PC-3 (cell line): Measurements from ENCODE around the gene PCNA. TPM values are rescaled to one million over a fixed set of nuclear protein-coding genes. Genes with fewer than 3 reads are reported as not detected.

Experiments
- ATAC-seq: fragments of 200-7000 bp; cut with Tn5 transposase; 2 replicates; pipeline ENCODE4 v1.9.1; 2020; ENCODE audit warnings: mild to moderate bottlenecking, moderate library complexity
- BruUV-seq: library from RNA; stranded (reverse); fragments of 400-500 nt; replicated peaks from 2 replicates; lab custom pipeline; 2021; lab: Mats Ljungman, UMichigan
- CTCF ChIA-PET: fragments of 300-600 bp; sonication (Branson Sonifier 250); formaldehyde crosslinking; loops from one replicate; lab custom pipeline; 2022; ENCODE audit warnings: antibody characterized with exemption; lab: Charles Lee
- POLR2A ChIA-PET: fragments of 300-600 bp; sonication (Branson Sonifier 250); formaldehyde crosslinking; loops from one replicate; lab custom pipeline; 2022; ENCODE audit warnings: antibody characterized with exemption; ENCODE audit not compliant: unreplicated experiment; lab: Charles Lee
- DNase-seq: peaks from one replicate; pipeline ENCODE4 v3.0.0-alpha.2; 2015
- H2AFZ ChIP-seq: fragments of 300-600 bp; sonication (generic); 2 replicates; pipeline ENCODE4 v1.6.0; 2016; ENCODE audit warnings: antibody characterized with exemption, low read length
- H3F3A ChIP-seq: fragments of 300-600 bp; sonication (generic); one replicate; pipeline ENCODE4 v1.6.0; 2017; ENCODE audit warnings: antibody characterized with exemption, low read length, control low read depth, mild to moderate bottlenecking; ENCODE audit not compliant: unreplicated experiment
- H3K27ac ChIP-seq: fragments of 300-600 bp; sonication (generic); 2 replicates; pipeline ENCODE4 v1.5.1; 2016; ENCODE audit warnings: mild to moderate bottlenecking, low read length
- H3K27me3 ChIP-seq: fragments of 300-600 bp; sonication (generic); 2 replicates; pipeline ENCODE4 v1.6.1; 2016; ENCODE audit warnings: low read length, mixed read lengths
- H3K36me3 ChIP-seq: fragments of 300-600 bp; sonication (generic); 2 replicates; pipeline ENCODE4 v1.6.1; 2016; ENCODE audit warnings: low read depth, mixed run types, low read length, mixed read lengths
- H3K4me1 ChIP-seq: fragments of 300-600 bp; sonication (generic); 2 replicates; pipeline ENCODE4 v1.5.1; 2016; ENCODE audit warnings: low read length; ENCODE audit not compliant: insufficient read depth
- H3K4me2 ChIP-seq: fragments of 300-600 bp; sonication (generic); 2 replicates; pipeline ENCODE4 v1.6.0; 2016; ENCODE audit warnings: low read length
- H3K4me3 ChIP-seq: fragments of 300-600 bp; sonication (generic); 2 replicates; pipeline ENCODE4 v1.5.1; 2016; ENCODE audit warnings: mild to moderate bottlenecking, low read length, mixed read lengths
- H3K79me2 ChIP-seq: fragments of 300-600 bp; sonication (generic); 2 replicates; pipeline ENCODE4 v1.6.1; 2017; ENCODE audit warnings: low read length, mixed read lengths
- H3K9ac ChIP-seq: fragments of 300-600 bp; sonication (generic); 2 replicates; pipeline ENCODE4 v1.6.0; 2016; ENCODE audit warnings: mild to moderate bottlenecking, low read length
- H3K9me2 ChIP-seq: fragments of 300-600 bp; sonication (generic); replicated peaks from 2 replicates; pipeline ENCODE4 v1.6.1; 2016; ENCODE audit warnings: mixed run types, low read length, mixed read lengths
- H3K9me3 ChIP-seq: fragments of 300-600 bp; sonication (generic); 2 replicates; pipeline ENCODE4 v1.6.1; 2016; ENCODE audit warnings: low read length, mixed read lengths
- H4K20me1 ChIP-seq: fragments of 300-600 bp; sonication (generic); 2 replicates; pipeline ENCODE4 v1.6.1; 2016; ENCODE audit warnings: low read length, mixed read lengths
- CTCF ChIP-seq: fragments of 300-600 bp; sonication (generic); conservative IDR thresholded peaks from 2 replicates; pipeline ENCODE4 v1.5.1; 2017; ENCODE audit warnings: antibody characterized with exemption, low read depth, mild to moderate bottlenecking, low read length
- EZH2 ChIP-seq: fragments of 300-600 bp; sonication (generic); IDR thresholded peaks from one replicate; pipeline ENCODE4 v1.6.1; 2017; ENCODE audit warnings: antibody characterized with exemption, mild to moderate bottlenecking, low read length; ENCODE audit not compliant: unreplicated experiment
- EZH2phosphoT487 ChIP-seq: fragments of 300-600 bp; sonication (generic); IDR thresholded peaks from 2 replicates; pipeline ENCODE4 v1.6.1; 2018; ENCODE audit warnings: mild to moderate bottlenecking, antibody characterized with exemption, low read length, borderline replicate concordance
- intact Hi-C: fragments of 100-400 bp; cut with micrococcal nuclease; formaldehyde crosslinking; loops from 2 replicates; pipeline ENCODE4 v1.9.0; 2023
- total RNA-seq: library from RNA; depleted of rRNA; stranded (reverse); fragments of >200 nt; gene quantifications from 2 replicates; pipeline ENCODE4 v1.2.3, GENCODE V29; 2014

PCNA gene
- total RNA-seq, 1 experiment from 2014 or later = 286 TPM

- Histone ChIP-seq H3K27me3 (no peaks in the 10 kb centered on the region), H3K4me1 (peaks cover 34% of the 10 kb centered on the region), H3K36me3 (no peaks in the 10 kb centered on the region), H3K4me3 (no peak overlapping the region), H3K9me2 (no peaks in the 10 kb centered on the region), H2AFZ (no peak overlapping the region), H3K79me2 (peaks cover 85% of the 10 kb centered on the region), H3K9ac (no peak overlapping the region), H3F3A (no peaks in the 10 kb centered on the region), H3K9me3 (no peaks in the 10 kb centered on the region), H3K27ac (no peak overlapping the region; the same call in 1 of the 2 replicates), H3K4me2 (no peak overlapping the region), H4K20me1 (no peaks in the 10 kb centered on the region)
- POLR2A ChIA-PET = no interaction called here
- no peak for ATAC-seq
- intact Hi-C loops = no loop called here
- BruUV-seq = no TSS peak
- peak; percentile 25 for DNase-seq
- TF ChIP-seq EZH2phosphoT487 = no peak
- no peak for TF ChIP-seq EZH2
- no peak for TF ChIP-seq CTCF
- CTCF ChIA-PET = no interaction called here
These were observed 30.7 kb upstream of the PCNA start for GRCh38 chr20:5150226-5151076.

GRCh38 chr20:5149892-5150225, 30.1 kb upstream of the PCNA start:
- no TSS peak for BruUV-seq
- POLR2A ChIA-PET = no interaction called here

More at GRCh38 chr20:5149892-5150225, 30.1 kb upstream of the PCNA start:
- no peaks in the 10 kb centered on the region for H3K36me3 ChIP-seq
- peaks cover 81% of the 10 kb centered on the region for H3K79me2 ChIP-seq
- H3K4me2 ChIP-seq = no peak overlapping the region
- H3F3A ChIP-seq = no peaks in the 10 kb centered on the region
- H3K4me3 ChIP-seq = no peak overlapping the region
- CTCF ChIA-PET = no interaction called here
- no peaks in the 10 kb centered on the region for H3K9me3 ChIP-seq
- no peak overlapping the region for H3K27ac ChIP-seq
- H3K27me3 ChIP-seq = no peaks in the 10 kb centered on the region
- ATAC-seq (no peak), DNase-seq (no peak)
- intact Hi-C loops = no loop called here
- H3K9me2 ChIP-seq = no peaks in the 10 kb centered on the region
- peaks cover 28% of the 10 kb centered on the region for H3K4me1 ChIP-seq
- no peaks in the 10 kb centered on the region for H4K20me1 ChIP-seq
- no peak overlapping the region for H2AFZ ChIP-seq
- H3K9ac ChIP-seq = no peak overlapping the region
- TF ChIP-seq CTCF (no peak), EZH2phosphoT487 (no peak), EZH2 (no peak)
